ENCODE results near the gene FAM163B.

DNA sequence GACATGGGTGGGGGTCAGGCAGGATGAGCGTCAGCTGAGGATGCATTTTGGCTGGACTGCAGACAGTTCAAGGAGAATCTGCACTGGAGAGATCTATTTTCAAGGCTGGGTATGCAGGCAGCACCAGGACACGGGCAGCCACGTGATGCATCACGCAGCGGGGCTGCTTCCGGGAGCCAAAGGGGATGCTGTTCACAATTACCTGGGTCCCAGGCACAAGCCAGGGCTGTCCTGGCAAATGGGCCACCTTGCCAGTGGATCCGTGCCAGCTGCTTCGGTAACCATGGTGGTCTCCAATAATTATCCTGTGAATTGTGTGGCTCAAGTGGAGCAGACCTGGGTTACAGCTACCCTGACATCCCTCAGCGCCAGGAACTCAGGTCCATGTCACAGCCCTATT is 44.4 kb upstream of the FAM163B start:
- TF ChIP-seq, protein P1, sequence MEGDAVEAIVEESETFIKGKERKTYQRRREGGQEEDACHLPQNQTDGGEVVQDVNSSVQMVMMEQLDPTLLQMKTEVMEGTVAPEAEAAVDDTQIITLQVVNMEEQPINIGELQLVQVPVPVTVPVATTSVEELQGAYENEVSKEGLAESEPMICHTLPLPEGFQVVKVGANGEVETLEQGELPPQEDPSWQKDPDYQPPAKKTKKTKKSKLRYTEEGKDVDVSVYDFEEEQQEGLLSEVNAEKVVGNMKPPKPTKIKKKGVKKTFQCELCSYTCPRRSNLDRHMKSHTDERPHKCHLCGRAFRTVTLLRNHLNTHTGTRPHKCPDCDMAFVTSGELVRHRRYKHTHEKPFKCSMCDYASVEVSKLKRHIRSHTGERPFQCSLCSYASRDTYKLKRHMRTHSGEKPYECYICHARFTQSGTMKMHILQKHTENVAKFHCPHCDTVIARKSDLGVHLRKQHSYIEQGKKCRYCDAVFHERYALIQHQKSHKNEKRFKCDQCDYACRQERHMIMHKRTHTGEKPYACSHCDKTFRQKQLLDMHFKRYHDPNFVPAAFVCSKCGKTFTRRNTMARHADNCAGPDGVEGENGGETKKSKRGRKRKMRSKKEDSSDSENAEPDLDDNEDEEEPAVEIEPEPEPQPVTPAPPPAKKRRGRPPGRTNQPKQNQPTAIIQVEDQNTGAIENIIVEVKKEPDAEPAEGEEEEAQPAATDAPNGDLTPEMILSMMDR (optimal IDR thresholded peaks at IDR 0.05 in 1 of 3, IDR thresholded peaks at IDR 0.05 in 1 of 3, conservative IDR thresholded peaks at IDR 0.05 in 1 of 3; ENCODE audit: extremely low read depth in 1 of 3, insufficient read depth in 2 of 3, low read length in 3 of 3), result no peak
- no peak for TF ChIP-seq EZH2 (IDR thresholded peaks at IDR 0.05; ENCODE audit: low read length)

Data from keratinocyte (primary cell).